GM12873 (cell line): ENCODE measurements around the gene SMIM43.
A peak's percentile ranks its signal among the peaks of the same experiment; 100 is the strongest.

Experiments used
- CTCF ChIP-seq: IDR thresholded peaks from 2 replicates; pipeline ENCODE4 v1.5.1; 2012; ENCODE audit warnings: low read depth, mild to moderate bottlenecking, moderate library complexity, low read length, control low read depth; ENCODE audit not compliant: insufficient read depth; ENCODE audit errors: missing control alignments

The SMIM43 gene

DNA sequence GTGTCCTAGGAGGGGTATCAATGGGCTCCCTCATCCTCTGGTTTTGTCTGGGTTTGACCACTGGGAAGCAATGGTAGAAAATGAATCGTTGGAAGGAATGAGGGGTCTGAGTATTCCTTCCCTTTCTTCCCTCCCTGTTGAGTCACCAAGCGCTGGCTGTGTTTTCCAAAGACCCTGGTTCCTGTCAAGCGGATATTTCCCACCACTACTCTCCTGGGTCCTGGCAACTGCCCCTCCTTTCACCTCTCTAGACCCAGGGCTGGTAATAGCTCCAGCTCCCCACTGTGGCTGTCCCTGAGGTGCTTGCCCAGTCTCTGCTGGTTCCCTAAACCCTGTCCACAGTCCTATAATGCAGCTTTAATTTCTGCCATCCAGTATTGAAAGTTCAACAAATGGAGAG is 22.2 kb downstream of the SMIM43 start:
- TF ChIP-seq CTCF, result no peak

- TF ChIP-seq CTCF, result no peak
These were observed 23.2 kb downstream of the SMIM43 start for GRCh38 chr4:121741751-121742150.

DNA sequence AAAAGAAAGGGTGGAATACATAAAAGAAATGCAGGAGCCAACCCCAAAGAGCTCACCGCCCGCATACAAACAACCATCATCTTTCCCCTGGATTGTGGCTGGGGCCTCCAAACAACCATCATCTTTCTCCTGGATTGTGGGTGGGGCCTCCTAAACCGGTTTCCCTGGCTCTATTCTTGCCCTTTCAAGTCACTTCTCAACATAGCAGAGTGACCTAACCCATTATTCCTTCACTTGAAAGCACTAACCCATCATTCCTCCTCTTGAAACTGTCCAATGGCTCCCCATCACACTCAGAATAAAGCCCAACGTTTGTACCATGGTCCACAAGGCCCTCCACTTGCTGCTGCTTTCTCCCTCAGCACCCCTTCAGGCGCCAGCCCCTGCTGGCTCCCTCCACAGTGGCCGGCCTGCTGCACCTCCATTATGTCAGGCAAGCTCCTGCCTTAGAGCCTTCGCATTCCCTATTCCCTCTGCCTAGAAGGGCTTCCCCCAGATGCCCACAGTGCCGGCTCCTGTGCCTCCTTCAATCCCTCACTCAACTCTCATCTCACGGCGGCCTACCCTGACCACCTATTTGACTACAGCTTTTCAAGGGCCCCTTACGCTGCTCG is 24.1 kb downstream of the SMIM43 start:
- TF ChIP-seq CTCF, result no peak

DNA sequence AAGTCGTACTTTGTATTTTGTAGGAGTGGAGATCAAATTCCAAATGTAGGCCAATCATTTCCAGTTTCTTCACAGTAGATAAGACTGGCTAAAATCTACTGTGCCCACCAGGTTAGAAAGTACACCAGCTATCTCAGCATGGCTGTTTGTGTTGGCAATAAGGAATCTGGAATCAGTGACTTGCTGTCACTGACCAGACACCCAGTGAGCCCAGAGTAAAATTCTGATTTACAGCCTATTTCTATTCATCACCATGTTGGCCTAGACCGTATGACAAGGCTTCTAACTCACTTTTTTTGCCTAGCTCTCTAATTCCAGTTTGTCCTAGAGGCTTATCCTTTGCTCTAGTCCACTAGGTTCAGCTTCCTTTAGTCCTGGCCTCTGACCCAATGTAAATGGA is 25.4 kb downstream of the SMIM43 start:
- TF ChIP-seq CTCF, result no peak

GRCh38 chr4:121738780-121739535 is 26.0 kb downstream of the SMIM43 start:
- no peak for TF ChIP-seq CTCF

DNA sequence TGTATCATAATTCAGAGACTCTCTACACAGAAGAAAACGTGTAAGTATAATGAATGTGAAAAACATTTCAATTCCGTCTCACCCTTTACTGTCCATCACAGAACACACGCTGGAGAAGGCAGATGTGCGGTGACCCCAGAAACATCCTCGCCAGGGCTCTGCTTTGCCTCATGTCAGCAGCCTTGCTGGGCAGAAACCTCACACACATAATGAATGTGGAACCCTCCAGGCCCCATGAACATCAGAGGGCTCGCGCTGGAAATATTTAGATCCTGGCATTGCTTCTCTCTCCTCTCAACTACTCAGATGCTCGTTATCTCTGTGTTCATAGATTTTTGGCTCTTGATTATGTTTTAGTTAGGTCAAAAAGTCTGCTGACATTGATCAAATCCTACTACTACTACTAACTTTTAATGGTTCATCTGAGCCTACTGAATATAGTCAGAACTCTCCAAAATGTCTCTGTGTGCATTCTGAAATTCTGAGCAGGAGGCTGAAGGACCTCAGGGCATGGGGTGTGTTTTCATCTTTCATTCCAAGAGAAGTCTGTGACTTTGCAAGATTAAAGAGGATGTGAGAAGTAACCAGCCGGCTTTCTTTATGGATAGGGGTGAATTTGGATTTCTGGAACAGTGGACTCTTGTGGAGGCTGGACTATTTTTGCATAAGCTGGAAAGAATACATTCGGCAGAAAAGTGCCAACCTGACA is 27.0 kb downstream of the SMIM43 start:
- TF ChIP-seq CTCF, result no peak

GRCh38 chr4:121736735-121737351 is 28.1 kb downstream of the SMIM43 start:
- TF ChIP-seq CTCF, result peak; percentile 45
